ENCODE results near the gene PHLPP2.
"Not testable (repeated sequence)": the region's sequence is repeated elsewhere in the genome, so short reads cannot be mapped to it uniquely, and the experiment has no call there.

Gene PHLPP2

DNA sequence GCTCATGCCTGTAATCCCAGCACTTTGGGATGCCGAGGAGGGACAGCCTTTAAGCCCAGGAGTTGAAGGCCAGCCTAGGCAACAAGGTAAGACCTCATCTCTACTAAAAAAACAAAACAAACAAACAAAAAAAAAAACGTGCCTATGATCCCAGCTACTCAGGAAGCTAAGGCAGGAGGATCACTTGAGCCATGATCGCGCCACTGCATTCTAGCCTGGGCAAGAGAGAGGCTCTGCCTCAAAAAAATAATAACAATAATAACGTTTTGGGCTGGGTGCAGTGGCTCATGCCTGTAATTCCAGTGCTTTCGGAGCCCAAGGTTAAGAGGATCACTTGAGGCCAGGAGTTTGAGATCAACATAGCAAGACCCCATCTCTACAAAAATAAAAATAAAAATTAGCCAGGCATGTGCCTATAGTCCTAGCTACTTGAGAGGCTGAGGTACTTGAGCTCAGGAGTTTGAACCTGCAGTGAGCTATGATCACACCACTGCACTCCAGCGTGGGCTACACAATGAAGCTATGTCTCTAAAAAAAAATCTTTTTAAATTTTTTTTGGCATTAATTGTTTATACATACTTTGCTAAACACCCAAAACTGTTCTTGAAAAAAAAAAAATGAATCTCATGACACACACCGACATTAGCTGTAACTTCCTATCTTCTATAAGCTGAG is 3.3 kb downstream of the PHLPP2 start:
- DNase-seq (ENCODE audit: low read depth, low spot score): no peak

GRCh38 chr16:71712501-71712900 is 12.0 kb downstream of the PHLPP2 start:
- no peak for DNase-seq (ENCODE audit: low read depth, low spot score)

DNA sequence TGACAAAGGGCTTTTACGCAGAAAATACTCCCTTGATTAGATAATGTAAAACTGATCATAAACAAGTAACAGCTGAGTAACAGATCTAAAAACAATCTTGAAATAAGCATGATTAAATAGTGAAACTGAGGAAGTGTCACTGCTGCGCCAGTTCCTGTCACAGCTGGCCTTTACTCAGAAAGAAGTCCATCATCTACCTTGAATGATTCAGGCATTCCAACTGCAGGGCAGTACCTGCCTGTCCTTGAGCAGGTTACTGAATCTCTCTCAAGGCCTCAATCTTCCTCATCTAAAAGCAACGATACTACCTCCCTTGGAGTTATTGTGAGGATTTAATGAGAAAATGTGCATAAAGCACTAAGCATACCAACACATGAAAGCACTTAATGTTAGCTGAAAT is 12.7 kb downstream of the PHLPP2 start:
- no peak for DNase-seq (ENCODE audit: low read depth, low spot score)

- no peak for DNase-seq (ENCODE audit: low read depth, low spot score)
These were observed 15.2 kb downstream of the PHLPP2 start for GRCh38 chr16:71709229-71709781.

- no peak for DNase-seq (ENCODE audit: low read depth, low spot score)
These were observed 15.8 kb downstream of the PHLPP2 start for GRCh38 chr16:71708696-71709095.

- DNase-seq (ENCODE audit: low read depth, low spot score): no peak
These were observed 17.3 kb downstream of the PHLPP2 start for GRCh38 chr16:71707199-71707598.

DNA sequence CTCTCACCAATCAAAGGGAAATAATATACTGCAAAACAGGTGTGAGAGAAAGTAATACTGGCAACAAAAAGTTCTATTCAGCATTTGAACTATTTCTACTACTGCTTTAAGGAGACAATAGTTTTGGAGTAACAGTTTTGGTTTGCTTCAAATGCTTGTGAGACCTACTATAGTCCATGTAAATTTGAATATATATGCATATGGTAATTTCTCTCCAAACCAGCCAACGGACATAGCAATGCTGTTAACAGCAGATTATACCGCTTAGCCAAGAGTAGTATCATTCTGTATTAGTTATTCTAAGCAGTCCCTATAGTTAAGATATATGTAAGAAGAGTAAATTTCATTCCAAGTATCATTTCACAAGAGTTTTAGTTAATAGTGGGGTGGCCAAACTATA is 18.5 kb downstream of the PHLPP2 start:
- DNase-seq (ENCODE audit: low read depth, low spot score): no peak

DNA sequence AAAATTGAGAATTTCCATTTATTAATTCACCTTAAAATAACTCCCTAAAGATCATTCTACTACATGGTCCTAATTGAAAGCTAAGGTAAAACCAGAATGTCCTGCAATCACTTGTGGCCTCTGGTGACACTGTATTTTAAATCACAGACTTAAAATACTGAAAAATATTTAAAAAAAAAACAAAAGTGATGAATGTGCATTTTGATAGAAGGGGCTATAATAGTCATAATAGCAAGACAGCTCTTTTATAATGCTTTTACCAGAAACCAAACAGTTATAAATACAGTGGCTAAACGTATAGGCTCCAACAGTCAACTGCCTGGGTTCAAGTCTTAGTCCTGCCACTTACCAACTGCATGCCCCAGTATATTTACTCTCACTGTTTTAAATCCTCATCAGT is 21.2 kb downstream of the PHLPP2 start:
- DNase-seq (ENCODE audit: low read depth, low spot score): no peak

- DNase-seq (ENCODE audit: low read depth, low spot score): no peak
These were observed 23.7 kb downstream of the PHLPP2 start for GRCh38 chr16:71700831-71701230.

DNA sequence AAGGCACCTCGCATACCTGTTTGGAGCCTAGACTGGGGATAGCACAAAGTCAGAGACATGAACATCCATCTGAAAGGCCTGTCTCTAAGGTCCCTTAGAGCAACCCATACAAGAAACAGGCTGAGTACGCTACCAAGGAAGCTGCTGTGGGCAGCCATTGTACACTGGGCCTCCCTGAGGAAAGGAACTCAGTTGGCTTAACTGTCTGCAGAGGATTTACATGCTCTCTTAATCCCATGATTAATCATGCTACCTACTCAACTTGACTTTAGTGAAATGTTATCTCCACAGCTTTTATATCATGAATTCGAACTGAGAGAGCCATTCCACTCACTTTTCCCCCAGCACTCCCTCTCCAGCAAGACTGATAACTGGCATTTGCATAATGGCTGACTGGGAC is 26.0 kb downstream of the PHLPP2 start:
- DNase-seq (ENCODE audit: low read depth, low spot score): no peak

DNA sequence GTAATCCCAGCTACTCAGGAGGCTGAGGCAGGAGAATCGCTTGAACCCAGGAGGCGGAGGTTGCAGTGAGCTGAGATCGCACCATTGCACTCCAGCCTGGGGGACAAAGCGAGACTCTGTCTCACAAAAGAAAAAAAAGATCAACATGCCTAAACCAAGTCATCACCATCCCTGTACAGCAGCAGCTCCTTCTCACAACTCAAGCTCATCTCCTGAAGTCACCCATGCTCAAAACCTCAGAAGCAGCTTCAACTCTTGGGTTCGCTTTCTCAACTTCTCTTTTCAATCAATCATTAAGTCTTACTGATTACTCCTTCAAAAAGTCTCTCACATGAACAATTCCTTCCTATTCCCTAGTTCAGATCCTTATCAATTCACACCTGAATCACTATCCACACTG is 31.3 kb downstream of the PHLPP2 start:
- DNase-seq (ENCODE audit: low read depth, low spot score): no peak

GRCh38 chr16:71689901-71690300 is 34.6 kb downstream of the PHLPP2 start:
- no peak for DNase-seq (ENCODE audit: low read depth, low spot score)

DNA sequence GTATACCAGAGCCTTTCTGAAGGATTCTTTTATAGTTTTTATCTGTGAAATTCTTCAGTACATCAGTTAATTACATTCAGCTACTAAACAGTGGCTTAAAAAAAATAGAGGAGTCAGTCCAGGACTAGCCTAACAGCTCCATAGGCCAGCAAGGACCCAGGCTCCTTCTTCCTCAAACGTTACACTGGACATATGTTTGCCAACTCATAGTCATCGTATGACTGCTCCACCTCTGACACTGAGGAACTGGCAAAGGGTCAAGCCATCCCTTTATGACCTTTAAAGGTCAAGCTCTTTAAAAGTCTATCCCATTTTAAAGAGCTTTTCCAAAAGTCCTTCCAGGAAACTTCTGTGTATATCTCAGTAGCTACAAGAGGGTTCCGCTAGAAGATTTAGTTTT is 36.6 kb downstream of the PHLPP2 start:
- no peak for DNase-seq (ENCODE audit: low read depth, low spot score)

DNA sequence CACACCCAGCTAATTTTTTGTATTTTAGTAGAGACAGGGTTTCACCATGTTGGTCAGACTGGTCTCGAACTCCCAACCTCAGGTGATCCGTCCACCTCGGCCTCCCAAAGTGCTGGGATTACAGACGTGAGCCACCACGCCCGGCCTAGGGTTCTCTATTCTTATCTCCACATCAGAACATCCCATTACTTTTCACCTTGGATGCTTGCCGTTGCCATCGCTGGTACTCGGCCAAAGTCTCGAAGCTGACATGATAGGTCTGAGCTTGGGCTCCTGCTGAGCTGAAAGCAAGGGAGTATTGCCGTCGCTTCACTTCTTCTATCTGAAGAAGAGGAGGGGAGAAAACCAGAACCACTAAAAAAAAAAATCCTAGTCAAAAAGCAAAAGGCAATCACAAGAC is 40.2 kb downstream of the PHLPP2 start:
- not testable (repeated sequence) for DNase-seq (ENCODE audit: low read depth, low spot score)

DNA sequence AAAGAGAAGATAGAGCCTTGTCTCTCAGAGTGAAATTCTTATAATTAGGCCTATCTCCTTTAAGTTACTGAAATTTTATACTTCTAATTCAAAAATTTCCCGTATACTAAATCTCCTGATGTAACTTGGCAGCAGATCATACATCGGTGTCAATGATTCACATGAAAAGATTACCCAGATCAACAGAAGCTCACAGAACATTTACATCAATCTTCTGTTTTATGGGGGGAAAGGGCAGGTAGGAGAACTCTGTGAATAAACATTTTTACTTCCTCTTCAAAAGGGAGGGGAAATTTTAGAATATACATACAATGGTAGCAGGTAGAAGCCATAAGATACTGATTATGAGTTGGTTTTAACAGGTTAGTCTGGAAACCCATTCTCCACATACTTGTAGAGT is 43.1 kb downstream of the PHLPP2 start:
- DNase-seq (ENCODE audit: low read depth, low spot score): no peak

DNA sequence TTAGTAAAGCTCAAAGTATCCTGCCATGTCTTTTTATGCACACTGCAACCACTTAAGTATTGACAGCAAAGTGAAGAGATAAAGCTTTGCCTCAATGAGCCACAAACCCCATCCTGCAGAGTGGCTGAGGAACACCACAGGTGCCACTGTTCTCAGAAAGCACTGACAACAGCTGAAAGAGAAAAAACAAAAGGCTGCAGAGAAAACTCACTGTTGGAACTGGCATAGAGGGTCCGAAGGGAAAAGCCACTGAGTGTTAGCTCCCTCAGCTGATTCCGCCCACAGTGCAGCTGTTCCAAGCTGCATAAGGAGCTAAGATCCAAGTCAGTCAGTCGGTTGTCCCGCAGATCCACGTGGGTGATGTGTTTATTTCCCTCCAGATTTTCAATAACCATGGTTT is 48.3 kb downstream of the PHLPP2 start:
- no peak for DNase-seq (ENCODE audit: low read depth, low spot score)

- no peak for DNase-seq (ENCODE audit: low read depth, low spot score)
These were observed 49.1 kb downstream of the PHLPP2 start for GRCh38 chr16:71675380-71675779.

DNA sequence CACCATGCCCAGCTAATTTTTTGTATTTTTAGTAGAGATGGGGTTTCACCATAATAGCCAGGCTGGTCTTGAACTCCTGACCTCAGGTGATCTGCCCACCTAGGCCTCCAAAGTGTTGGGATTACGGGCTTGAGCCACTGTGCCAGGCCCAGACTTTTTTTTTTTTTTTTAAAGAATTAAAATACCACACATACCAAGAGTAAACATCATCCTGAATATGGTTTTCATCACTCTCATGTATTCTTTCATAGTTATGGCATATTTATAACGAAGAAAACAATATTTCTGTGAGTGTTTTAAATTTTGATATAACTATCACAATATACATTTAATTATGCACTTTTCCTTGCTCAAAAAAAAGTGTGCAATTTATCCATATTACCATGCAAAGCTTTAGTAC is 50.3 kb downstream of the PHLPP2 start:
- no peak for DNase-seq (ENCODE audit: low read depth, low spot score)

- DNase-seq (ENCODE audit: low read depth, low spot score): no peak
These were observed 50.9 kb downstream of the PHLPP2 start for GRCh38 chr16:71673582-71673973.

- no peak for DNase-seq (ENCODE audit: low read depth, low spot score)
These were observed 51.5 kb downstream of the PHLPP2 start for GRCh38 chr16:71672803-71673581.

GRCh38 chr16:71672125-71672524 is 52.4 kb downstream of the PHLPP2 start:
- no peak for DNase-seq (ENCODE audit: low read depth, low spot score)

GRCh38 chr16:71671165-71671564 is 53.3 kb downstream of the PHLPP2 start:
- DNase-seq (ENCODE audit: low read depth, low spot score): no peak

DNA sequence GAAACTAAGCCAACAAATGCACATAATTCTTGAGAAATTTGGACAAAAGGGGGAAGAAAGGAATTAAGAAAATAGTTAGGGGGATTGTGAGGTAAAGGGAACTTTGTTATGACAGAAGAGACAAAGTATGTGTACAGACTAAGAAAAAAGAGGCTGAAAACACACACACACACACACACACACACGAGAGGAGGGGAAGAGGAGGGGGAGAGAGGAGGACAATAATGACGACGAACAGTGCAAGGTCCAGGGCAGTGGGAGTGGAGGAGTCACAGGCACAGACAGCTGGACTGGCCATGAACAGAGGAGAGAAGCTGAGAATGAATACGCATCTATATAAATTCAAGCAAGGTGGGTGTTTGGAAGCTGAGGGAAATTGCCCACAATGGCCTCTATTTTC is 54.0 kb downstream of the PHLPP2 start:
- DNase-seq (ENCODE audit: low read depth, low spot score): no peak

All from brain pericyte (primary cell).